HepG2 (cell line): Measurements from ENCODE around the gene MRPL36. TPM values are rescaled to one million over a fixed set of nuclear protein-coding genes. Genes with fewer than 3 reads are reported as not detected.
A peak's percentile ranks its signal among the peaks of the same experiment; 100 is the strongest.

Experiments
- BRD4 ChIP-seq: sonication (generic); formaldehyde crosslinking; IDR thresholded peaks from 2 replicates; pipeline ENCODE4 v1.4.0; 2020; ENCODE audit warnings: missing genetic modification reagents
- CHD2 ChIP-seq: IDR thresholded peaks from 2 replicates; pipeline ENCODE4 v1.6.1; 2011; ENCODE audit warnings: low read depth, low read length, improper control_type of control experiment
- EHMT2 ChIP-seq: fragments of 200-600 bp; sonication (generic); IDR thresholded peaks from 2 replicates; pipeline ENCODE4 v1.7.0; 2017; ENCODE audit warnings: antibody characterized with exemption, low read depth, low read length, borderline replicate concordance
- EZH2 ChIP-seq: conservative IDR thresholded peaks from 2 replicates; pipeline ENCODE4 v1.6.1; 2012; ENCODE audit warnings: mild to moderate bottlenecking, low read depth, low read length, moderate library complexity
- HOXD1 ChIP-seq: sonication (generic); formaldehyde crosslinking; IDR thresholded peaks from 2 replicates; pipeline ENCODE4 v1.5.0; 2020; ENCODE audit warnings: missing genetic modification reagents
- KDM1A ChIP-seq: IDR thresholded peaks from 2 replicates; pipeline ENCODE4 v1.6.1; 2016; ENCODE audit warnings: missing compliant biosample characterization
- MTF2 ChIP-seq: sonication (generic); formaldehyde crosslinking; IDR thresholded peaks from 2 replicates; pipeline ENCODE4 v1.5.0; 2020; ENCODE audit warnings: missing genetic modification reagents, borderline replicate concordance
- MYC ChIP-seq: sonication (generic); formaldehyde crosslinking; IDR thresholded peaks from 2 replicates; pipeline ENCODE4 v1.9.0; 2021; ENCODE audit warnings: missing genetic modification reagents, borderline replicate concordance
- ONECUT2 ChIP-seq: sonication (generic); formaldehyde crosslinking; IDR thresholded peaks from 2 replicates; pipeline ENCODE4 v1.4.0; 2020; ENCODE audit warnings: missing genetic modification reagents
- RORA ChIP-seq: sonication (generic); formaldehyde crosslinking; IDR thresholded peaks from 2 replicates; pipeline ENCODE4 v1.5.0; 2020; ENCODE audit warnings: mild to moderate bottlenecking, missing genetic modification reagents, moderate library complexity
- SAP130 ChIP-seq: IDR thresholded peaks from 2 replicates; pipeline ENCODE4 v1.6.1; 2016; ENCODE audit warnings: low read depth
- SRY ChIP-seq: sonication (generic); formaldehyde crosslinking; IDR thresholded peaks from 2 replicates; pipeline ENCODE4 v1.8.0; 2022; ENCODE audit warnings: mild to moderate bottlenecking, missing genetic modification reagents
- TBL1XR1 ChIP-seq: fragments of 150-350 bp; IDR thresholded peaks from 2 replicates; pipeline ENCODE4 v1.6.1; 2014; ENCODE audit warnings: borderline replicate concordance, low read length; ENCODE audit not compliant: partially characterized antibody
- ZBTB7A ChIP-seq: sonication (generic); formaldehyde crosslinking; IDR thresholded peaks from 2 replicates; pipeline ENCODE4 v1.8.0; 2022; ENCODE audit warnings: mild to moderate bottlenecking, missing genetic modification reagents
- ZFP62 ChIP-seq: sonication (generic); formaldehyde crosslinking; IDR thresholded peaks from 2 replicates; pipeline ENCODE4 v1.4.0; 2020; ENCODE audit warnings: missing genetic modification reagents
- ZNF138 ChIP-seq: sonication (generic); formaldehyde crosslinking; IDR thresholded peaks from 2 replicates; pipeline ENCODE4 v1.5.0; 2020; ENCODE audit warnings: mild to moderate bottlenecking, low read depth, missing genetic modification reagents
- ZNF292 ChIP-seq: sonication (generic); formaldehyde crosslinking; IDR thresholded peaks from 2 replicates; pipeline ENCODE4 v1.8.1; 2022; ENCODE audit warnings: mild to moderate bottlenecking, low read depth, missing genetic modification reagents, borderline replicate concordance
- ZNF891 ChIP-seq: sonication (generic); formaldehyde crosslinking; IDR thresholded peaks from 2 replicates; pipeline ENCODE4 v1.5.0; 2020; ENCODE audit warnings: mild to moderate bottlenecking, missing genetic modification reagents
- ZSCAN20 ChIP-seq: sonication (generic); formaldehyde crosslinking; IDR thresholded peaks from 2 replicates; pipeline ENCODE4 v1.4.0; 2020; ENCODE audit warnings: missing genetic modification reagents, mild to moderate bottlenecking, borderline replicate concordance
- polyA plus RNA-seq, 8 experiments: library from polyadenylated mRNA; depleted of rRNA in 3 of 8; stranded (reverse) in 7 of 8; unstranded in 1 of 8; fragments of >200 nt; fragmentation: Illumina TruSeq in 4 of 8; extraction: Trizol in 4 of 8; gene quantifications; 2 replicates each; pipeline versions ENCODE4 v1.2.1 to v1.2.3, GENCODE V29; 2011 to 2016; ENCODE audit warnings: low read depth in 4 of 8, missing spikeins in 1 of 8, mixed read lengths in 1 of 8; ENCODE audit not compliant: insufficient read depth in 1 of 8
- total RNA-seq, 5 experiments: library from RNA; depleted of rRNA; stranded (reverse); fragments of >200 nt; fragmentation: Illumina TruSeq; extraction: Trizol; gene quantifications; 2 replicates each; pipeline ENCODE4 v1.2.3, GENCODE V29; 2016; ENCODE audit warnings: low read depth in 1 of 5
- TF ChIP-seq, protein P1 (sequence below): sonication (generic); formaldehyde crosslinking; conservative IDR thresholded peaks from 2 replicates; pipeline ENCODE4 v1.4.0; 2020; ENCODE audit warnings: missing genetic modification reagents
- TF ChIP-seq, protein P2 (sequence below): sonication (generic); formaldehyde crosslinking; IDR thresholded peaks from 2 replicates; pipeline ENCODE4 v1.5.0; 2020; ENCODE audit warnings: mild to moderate bottlenecking, missing genetic modification reagents, borderline replicate concordance
- TF ChIP-seq, protein P3 (sequence below): sonication (generic); formaldehyde crosslinking; IDR thresholded peaks from 2 replicates; pipeline ENCODE4 v1.5.1; 2020; ENCODE audit warnings: mild to moderate bottlenecking, missing genetic modification reagents, moderate library complexity
- TF ChIP-seq, protein P4 (sequence below): conservative IDR thresholded peaks from 2 replicates; pipeline ENCODE4 v1.6.1; 2018; ENCODE audit warnings: missing genetic modification reagents

Gene MRPL36
- total and polyA plus RNA-seq, 2 of the 13 experiments (the other 11 are each of a cell fraction or from before 2014, with no cell fraction given), result 71.3 to 113 TPM

DNA sequence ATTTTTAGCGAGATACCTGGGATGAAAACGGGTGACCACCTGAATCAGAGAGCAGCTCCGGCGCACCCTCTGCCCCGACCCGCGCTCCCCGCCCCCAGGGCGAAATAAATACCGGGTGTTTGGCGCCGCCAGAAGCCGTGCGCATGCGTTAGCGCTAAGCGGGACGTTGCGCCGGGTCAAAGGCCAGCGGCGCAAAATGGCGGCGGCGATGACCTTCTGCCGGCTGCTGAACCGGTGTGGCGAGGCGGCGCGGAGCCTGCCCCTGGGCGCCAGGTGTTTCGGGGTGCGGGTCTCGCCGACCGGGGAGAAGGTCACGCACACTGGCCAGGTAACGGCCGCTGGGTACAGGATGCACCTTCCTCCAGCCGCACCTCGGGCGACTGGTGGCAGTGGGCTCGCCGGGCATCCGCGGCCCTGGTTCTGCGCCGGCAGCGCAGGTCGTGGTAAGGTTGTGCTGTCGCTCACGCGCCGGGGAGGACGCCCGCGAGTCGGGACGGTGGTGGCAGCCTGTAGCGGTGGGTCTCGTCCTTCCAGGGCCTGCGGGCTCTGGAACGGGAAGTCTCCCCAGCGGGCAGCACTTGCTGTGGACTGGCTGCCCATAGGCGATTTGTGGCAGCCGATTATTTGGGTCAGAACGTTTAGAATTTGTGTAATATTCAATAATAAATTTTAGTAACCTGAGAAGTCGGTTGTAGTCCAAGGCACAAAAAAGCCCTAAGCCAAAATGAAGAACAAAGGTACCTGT is 1.8 kb upstream of the MRPL36 start, which contains the start of gene NDUFS6 (continued):
- TF ChIP-seq ZNF138 (CRISPR knock-in tag), result no peak
- TF ChIP-seq, protein P1, sequence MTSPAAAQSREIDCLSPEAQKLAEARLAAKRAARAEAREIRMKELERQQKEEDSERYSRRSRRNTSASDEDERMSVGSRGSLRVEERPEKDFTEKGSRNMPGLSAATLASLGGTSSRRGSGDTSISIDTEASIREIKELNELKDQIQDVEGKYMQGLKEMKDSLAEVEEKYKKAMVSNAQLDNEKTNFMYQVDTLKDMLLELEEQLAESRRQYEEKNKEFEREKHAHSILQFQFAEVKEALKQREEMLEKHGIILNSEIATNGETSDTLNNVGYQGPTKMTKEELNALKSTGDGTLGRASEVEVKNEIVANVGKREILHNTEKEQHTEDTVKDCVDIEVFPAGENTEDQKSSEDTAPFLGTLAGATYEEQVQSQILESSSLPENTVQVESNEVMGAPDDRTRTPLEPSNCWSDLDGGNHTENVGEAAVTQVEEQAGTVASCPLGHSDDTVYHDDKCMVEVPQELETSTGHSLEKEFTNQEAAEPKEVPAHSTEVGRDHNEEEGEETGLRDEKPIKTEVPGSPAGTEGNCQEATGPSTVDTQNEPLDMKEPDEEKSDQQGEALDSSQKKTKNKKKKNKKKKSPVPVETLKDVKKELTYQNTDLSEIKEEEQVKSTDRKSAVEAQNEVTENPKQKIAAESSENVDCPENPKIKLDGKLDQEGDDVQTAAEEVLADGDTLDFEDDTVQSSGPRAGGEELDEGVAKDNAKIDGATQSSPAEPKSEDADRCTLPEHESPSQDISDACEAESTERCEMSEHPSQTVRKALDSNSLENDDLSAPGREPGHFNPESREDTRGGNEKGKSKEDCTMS, result no peak
- no peak for TF ChIP-seq ONECUT2 (CRISPR knock-in tag)
- TF ChIP-seq, protein P2, sequence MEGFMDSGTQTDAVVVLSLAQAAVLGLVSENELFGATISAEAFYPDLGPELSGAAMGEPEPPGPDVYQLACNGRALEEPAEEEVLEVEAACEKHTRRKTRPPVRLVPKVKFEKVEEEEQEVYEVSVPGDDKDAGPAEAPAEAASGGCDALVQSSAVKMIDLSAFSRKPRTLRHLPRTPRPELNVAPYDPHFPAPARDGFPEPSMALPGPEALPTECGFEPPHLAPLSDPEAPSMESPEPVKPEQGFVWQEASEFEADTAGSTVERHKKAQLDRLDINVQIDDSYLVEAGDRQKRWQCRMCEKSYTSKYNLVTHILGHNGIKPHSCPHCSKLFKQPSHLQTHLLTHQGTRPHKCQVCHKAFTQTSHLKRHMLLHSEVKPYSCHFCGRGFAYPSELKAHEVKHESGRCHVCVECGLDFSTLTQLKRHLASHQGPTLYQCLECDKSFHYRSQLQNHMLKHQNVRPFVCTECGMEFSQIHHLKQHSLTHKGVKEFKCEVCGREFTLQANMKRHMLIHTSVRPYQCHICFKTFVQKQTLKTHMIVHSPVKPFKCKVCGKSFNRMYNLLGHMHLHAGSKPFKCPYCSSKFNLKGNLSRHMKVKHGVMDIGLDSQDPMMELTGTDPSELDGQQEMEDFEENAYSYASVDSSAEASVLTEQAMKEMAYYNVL, result no peak
- no peak for TF ChIP-seq ZFP62
- TF ChIP-seq ZBTB7A (CRISPR knock-in tag), result no peak
- TF ChIP-seq, protein P3, sequence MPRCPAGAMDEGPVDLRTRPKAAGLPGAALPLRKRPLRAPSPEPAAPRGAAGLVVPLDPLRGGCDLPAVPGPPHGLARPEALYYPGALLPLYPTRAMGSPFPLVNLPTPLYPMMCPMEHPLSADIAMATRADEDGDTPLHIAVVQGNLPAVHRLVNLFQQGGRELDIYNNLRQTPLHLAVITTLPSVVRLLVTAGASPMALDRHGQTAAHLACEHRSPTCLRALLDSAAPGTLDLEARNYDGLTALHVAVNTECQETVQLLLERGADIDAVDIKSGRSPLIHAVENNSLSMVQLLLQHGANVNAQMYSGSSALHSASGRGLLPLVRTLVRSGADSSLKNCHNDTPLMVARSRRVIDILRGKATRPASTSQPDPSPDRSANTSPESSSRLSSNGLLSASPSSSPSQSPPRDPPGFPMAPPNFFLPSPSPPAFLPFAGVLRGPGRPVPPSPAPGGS (CRISPR knock-in tag), result peak; percentile 84; the same call in 1 of the 2 replicates
- TF ChIP-seq EZH2, result no peak
- peak; percentile 74; the same call in 1 of the 2 replicates for TF ChIP-seq HOXD1 (CRISPR knock-in tag)
- TF ChIP-seq SAP130 (CRISPR knock-in tag), result peak; percentile 88
- no peak for TF ChIP-seq RORA (CRISPR knock-in tag)
- TF ChIP-seq TBL1XR1, result no peak
- peak; percentile 57; the same call in 1 of the 2 replicates for TF ChIP-seq ZNF292
- TF ChIP-seq MTF2 (CRISPR knock-in tag), result no peak
- TF ChIP-seq MYC (CRISPR knock-in tag), result peak; percentile 83
- TF ChIP-seq EHMT2, result no peak
- TF ChIP-seq SRY, result peak; percentile 65; the same call in 1 of the 2 replicates
- peak; percentile 96; the same call in 1 of the 2 replicates for TF ChIP-seq BRD4
- TF ChIP-seq CHD2, result no peak
- TF ChIP-seq, protein P4, sequence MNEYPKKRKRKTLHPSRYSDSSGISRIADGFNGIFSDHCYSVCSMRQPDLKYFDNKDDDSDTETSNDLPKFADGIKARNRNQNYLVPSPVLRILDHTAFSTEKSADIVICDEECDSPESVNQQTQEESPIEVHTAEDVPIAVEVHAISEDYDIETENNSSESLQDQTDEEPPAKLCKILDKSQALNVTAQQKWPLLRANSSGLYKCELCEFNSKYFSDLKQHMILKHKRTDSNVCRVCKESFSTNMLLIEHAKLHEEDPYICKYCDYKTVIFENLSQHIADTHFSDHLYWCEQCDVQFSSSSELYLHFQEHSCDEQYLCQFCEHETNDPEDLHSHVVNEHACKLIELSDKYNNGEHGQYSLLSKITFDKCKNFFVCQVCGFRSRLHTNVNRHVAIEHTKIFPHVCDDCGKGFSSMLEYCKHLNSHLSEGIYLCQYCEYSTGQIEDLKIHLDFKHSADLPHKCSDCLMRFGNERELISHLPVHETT (CRISPR knock-in tag), result 0 out of 2 replicates have a peak, but pooled peaks have one; percentile 30
- TF ChIP-seq ZNF891 (CRISPR knock-in tag), result 0 out of 2 replicates have a peak, but pooled peaks have one; percentile 46
- TF ChIP-seq KDM1A (CRISPR knock-in tag), result no peak
- TF ChIP-seq ZSCAN20, result peak; percentile 43; the same call in 1 of the 2 replicates
